HFFc6 (cell line): ENCODE measurements around the gene NUP58. TPM values are rescaled to one million over a fixed set of nuclear protein-coding genes. Genes with fewer than 3 reads are reported as not detected.
"Not testable (repeated sequence)": the region's sequence is repeated elsewhere in the genome, so short reads cannot be mapped to it uniquely, and the experiment has no call there.

Experiments
- DNase-seq: peaks from one replicate; pipeline ENCODE4 v3.0.0-alpha.2; 2018
- H3K27ac Mint-ChIP-seq: 2 replicates; pipeline ENCODE4 v1.8.0; 2020; ENCODE audit warnings: mild to moderate bottlenecking, mixed read lengths
- H3K27me3 Mint-ChIP-seq: 2 replicates; pipeline ENCODE4 v1.8.0; 2021; ENCODE audit warnings: mild to moderate bottlenecking, moderate library complexity, mixed read lengths; ENCODE audit not compliant: insufficient read depth
- H3K36me3 Mint-ChIP-seq: 2 replicates; pipeline ENCODE4 v1.8.0; 2021; ENCODE audit warnings: low read depth, mixed read lengths
- H3K4me1 Mint-ChIP-seq: 2 replicates; pipeline ENCODE4 v1.8.0; 2020; ENCODE audit warnings: low read depth, mixed read lengths
- H3K4me3 Mint-ChIP-seq: 2 replicates; pipeline ENCODE4 v1.8.0; 2020; ENCODE audit warnings: mild to moderate bottlenecking, moderate library complexity, mixed read lengths
- H3K9me3 Mint-ChIP-seq: 2 replicates; pipeline ENCODE4 v1.8.0; 2020; ENCODE audit warnings: mild to moderate bottlenecking, mixed read lengths
- total RNA-seq, 6 experiments: library from RNA; stranded (reverse); fragmentation: NEBNext Ultra II Directional; extraction: Animal tissue kit (Norgen Biotek cat#: 25700); gene quantifications; 2 replicates in 1 of 6; 3 replicates in 5 of 6; pipeline ENCODE4 v1.2.3, GENCODE V29; 2021
- TF ChIP-seq, protein P1 (sequence below): fragments of 200-600 bp; sonication (generic); IDR thresholded peaks from 2 replicates; pipeline ENCODE4 v1.5.0; 2021; ENCODE audit warnings: antibody characterized with exemption, mild to moderate bottlenecking

Gene NUP58
- total RNA-seq, 6 experiments from 2014 or later = 44.6 to 51.6 (median 46.8) TPM

DNA sequence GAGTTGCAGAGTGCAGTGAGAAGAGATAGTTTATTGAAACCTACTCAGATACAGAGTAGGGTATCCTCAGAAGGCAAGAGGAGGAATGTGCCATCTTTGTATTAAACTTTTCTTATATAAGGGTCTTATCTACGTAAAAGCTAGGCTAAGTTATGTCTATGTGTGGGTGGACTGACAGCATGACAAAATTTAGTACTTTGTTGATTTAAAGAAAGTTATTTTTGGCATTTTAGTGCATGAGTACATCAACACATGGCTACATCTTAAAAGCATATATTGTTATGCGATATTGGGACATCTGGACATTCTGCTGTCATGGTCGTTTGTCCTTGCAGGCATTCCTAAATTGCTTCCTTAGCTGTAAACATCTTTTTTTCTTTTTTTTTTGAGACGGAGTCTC, 51.4 kb downstream of the NUP58 start:
- Mint-ChIP-seq H3K9me3 (no peaks in the 10 kb centered on the region), H3K36me3 (no peaks in the 10 kb centered on the region), H3K27me3 (peaks cover 21% of the 10 kb centered on the region), H3K4me3 (no peak overlapping the region), H3K27ac (no peak overlapping the region), H3K4me1 (no peaks in the 10 kb centered on the region)
- DNase-seq = no peak
- TF ChIP-seq, protein P1, sequence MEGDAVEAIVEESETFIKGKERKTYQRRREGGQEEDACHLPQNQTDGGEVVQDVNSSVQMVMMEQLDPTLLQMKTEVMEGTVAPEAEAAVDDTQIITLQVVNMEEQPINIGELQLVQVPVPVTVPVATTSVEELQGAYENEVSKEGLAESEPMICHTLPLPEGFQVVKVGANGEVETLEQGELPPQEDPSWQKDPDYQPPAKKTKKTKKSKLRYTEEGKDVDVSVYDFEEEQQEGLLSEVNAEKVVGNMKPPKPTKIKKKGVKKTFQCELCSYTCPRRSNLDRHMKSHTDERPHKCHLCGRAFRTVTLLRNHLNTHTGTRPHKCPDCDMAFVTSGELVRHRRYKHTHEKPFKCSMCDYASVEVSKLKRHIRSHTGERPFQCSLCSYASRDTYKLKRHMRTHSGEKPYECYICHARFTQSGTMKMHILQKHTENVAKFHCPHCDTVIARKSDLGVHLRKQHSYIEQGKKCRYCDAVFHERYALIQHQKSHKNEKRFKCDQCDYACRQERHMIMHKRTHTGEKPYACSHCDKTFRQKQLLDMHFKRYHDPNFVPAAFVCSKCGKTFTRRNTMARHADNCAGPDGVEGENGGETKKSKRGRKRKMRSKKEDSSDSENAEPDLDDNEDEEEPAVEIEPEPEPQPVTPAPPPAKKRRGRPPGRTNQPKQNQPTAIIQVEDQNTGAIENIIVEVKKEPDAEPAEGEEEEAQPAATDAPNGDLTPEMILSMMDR = no peak

DNA sequence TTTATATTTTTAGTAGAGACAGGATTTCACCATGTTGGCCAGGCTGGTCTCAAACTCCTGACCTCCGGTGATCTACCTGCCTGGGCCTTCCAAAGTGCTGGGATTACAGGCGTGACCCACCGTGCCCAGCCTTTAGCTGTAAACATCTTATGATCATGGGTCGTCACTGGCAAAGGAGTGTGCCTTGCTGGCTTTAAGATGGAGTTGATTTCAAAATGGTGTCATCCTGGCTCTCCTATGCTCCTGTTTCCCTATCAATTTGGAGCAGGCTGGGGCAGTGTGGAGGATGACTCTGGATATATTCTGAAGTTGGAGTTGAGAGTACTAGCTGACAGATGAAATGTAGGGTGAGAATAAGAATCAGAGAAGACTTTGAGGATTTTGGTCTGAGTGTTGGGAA, 51.9 kb downstream of the NUP58 start:
- Mint-ChIP-seq H3K36me3 (no peaks in the 10 kb centered on the region), H3K9me3 (no peaks in the 10 kb centered on the region), H3K4me1 (no peaks in the 10 kb centered on the region), H3K27ac (no peak overlapping the region), H3K4me3 (no peak overlapping the region), H3K27me3 (peaks cover 21% of the 10 kb centered on the region)
- no peak for DNase-seq
- TF ChIP-seq, protein P1 = no peak

DNA sequence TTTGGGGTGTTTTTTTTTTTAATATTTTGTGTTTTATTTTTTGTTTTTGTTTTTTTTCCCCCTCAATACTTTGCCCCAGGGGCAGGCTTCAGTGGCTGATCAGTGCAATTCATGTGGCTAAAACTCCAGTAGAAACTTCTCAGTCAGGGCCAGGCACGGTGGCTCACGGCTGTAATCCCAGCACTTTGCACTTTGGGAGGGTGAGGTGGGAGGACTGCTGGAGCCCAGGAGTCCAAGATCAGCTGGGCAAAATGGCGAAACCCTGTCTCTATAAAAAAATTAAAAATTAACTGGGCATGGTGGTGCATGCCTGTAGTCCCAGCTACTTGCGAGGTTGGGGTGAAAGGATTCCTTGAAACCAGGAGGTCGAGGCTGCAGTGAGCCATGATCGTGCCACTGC, 53.0 kb downstream of the NUP58 start:
- Mint-ChIP-seq H3K27me3 (peaks cover 21% of the 10 kb centered on the region), H3K4me1 (no peaks in the 10 kb centered on the region), H3K36me3 (no peaks in the 10 kb centered on the region), H3K4me3 (no peak overlapping the region), H3K27ac (no peak overlapping the region), H3K9me3 (no peaks in the 10 kb centered on the region)
- TF ChIP-seq, protein P1 = no peak
- DNase-seq = no peak

DNA sequence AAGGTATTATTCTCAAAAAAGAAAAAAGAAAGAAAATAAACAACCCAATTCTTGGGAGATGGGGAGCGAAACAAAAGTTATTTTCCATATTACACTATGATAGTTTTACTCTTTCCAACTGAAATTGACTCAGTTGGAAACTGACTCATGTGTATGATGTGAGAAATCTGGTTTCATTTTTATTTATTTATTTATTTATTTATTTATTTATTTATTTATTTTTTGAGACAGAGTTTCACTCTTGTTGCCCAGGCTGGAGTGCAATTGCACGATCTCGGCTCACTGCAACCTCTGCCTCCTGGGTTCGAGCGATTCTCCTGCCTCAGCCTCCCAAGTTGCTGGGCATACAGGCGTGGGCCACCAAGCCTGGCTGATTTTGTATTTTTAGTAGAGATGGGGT, 59.0 kb downstream of the NUP58 start:
- not testable (repeated sequence) for DNase-seq, H3K4me1 Mint-ChIP-seq, H3K27ac Mint-ChIP-seq, H3K9me3 Mint-ChIP-seq, H3K4me3 Mint-ChIP-seq, H3K36me3 Mint-ChIP-seq
- H3K27me3 Mint-ChIP-seq = peaks cover 12% of the 10 kb centered on the region

DNA sequence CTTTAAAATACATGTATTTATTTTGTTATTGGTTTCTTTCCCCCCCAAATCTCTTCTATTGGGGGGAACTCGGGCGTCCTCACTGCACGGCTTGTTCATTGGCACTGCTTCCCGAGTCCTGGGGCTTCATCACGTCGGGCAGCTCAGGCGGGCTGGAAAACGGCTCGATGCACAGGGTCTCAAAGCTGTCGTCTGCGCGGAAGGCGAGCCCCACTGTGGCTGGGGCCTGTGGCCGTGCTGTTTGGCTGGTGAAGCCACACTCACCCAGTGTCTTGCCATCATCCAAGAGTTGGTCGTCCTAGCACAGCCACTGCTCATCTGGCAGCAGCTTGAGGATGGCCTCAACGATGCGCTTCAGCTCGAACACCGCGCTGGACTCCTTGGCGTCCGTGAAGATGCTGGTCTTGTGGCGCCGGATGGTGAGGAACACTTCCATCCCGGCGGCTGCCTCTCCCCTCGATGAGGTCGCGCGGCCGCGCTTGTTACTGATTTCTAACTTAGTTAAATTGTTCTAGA, 64.4 kb downstream of the NUP58 start:
- Mint-ChIP-seq H3K4me3 (no peak overlapping the region), H3K9me3 (peaks cover 7% of the 10 kb centered on the region; the same call in 1 of the 2 replicates), H3K4me1 (no peaks in the 10 kb centered on the region), H3K36me3 (no peaks in the 10 kb centered on the region), H3K27ac (no peak overlapping the region), H3K27me3 (peaks cover 11% of the 10 kb centered on the region)
- TF ChIP-seq, protein P1 = no peak
- no peak for DNase-seq

DNA sequence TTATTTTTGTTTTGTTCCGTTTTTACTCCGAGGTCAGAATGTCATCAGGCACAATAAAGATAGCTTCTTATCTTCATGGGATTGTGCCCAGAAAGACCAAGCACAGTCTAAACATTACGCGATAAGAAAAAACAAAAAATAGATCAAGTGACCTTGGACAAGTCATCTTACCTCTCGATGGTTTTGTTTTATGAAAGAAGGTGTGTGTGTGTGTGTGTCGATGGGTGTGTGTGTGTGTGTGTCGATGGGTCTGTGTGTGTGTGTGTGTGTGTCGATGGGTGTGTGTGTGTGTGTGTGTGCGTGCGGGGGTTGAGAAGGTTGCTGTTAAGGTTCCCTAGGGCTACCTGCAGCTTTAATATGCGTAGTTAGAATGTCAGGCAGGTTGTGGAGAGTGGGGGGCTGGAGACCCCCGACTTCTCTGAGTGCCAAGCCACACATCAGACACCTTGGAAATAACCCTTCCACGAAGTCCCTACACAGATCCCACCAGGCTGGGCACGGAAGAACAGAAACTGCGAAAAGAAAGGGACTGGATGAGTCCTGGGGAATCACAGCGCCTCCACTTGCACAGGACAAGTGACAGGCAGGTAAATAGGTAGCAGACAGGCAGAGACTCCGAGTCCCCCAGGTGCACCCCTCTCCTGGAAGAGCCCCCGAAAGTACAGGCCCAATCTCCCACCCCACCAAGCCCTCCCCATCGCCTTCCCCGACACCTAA, 69.9 kb downstream of the NUP58 start:
- peaks cover 39% of the 10 kb centered on the region for H3K27me3 Mint-ChIP-seq
- 0 out of 2 replicates have a peak, but pooled peaks cover 5% of the 10 kb centered on the region for H3K4me1 Mint-ChIP-seq
- no peaks in the 10 kb centered on the region for H3K9me3 Mint-ChIP-seq
- no peak overlapping the region for H3K4me3 Mint-ChIP-seq
- no peak overlapping the region for H3K27ac Mint-ChIP-seq
- TF ChIP-seq, protein P1 = no peak
- DNase-seq = no peak
- no peaks in the 10 kb centered on the region for H3K36me3 Mint-ChIP-seq
